ENCODE measurements around the gene ALPK1.

ALPK1 gene

DNA sequence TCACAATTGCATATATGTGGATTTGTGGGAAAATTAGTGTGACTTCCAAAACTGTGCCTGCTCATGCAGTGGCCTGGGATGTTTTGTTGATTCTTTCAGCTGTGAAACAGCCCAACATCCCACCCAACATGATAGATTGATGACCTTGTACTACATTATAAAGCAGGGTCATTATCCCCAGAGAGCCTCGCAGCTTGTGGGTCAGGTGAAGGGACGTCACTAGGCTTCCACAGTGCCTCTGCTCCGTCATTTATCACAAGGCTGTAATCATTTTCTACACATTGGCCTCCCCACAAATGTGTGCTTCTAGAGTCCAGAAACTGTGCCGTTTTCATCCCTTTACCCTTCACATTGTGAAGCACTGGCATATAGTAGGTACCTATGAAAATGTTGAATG lies 31.6 kb downstream of the ALPK1 start:
- DNase-seq (ENCODE audit: low read depth) = no peak

DNA sequence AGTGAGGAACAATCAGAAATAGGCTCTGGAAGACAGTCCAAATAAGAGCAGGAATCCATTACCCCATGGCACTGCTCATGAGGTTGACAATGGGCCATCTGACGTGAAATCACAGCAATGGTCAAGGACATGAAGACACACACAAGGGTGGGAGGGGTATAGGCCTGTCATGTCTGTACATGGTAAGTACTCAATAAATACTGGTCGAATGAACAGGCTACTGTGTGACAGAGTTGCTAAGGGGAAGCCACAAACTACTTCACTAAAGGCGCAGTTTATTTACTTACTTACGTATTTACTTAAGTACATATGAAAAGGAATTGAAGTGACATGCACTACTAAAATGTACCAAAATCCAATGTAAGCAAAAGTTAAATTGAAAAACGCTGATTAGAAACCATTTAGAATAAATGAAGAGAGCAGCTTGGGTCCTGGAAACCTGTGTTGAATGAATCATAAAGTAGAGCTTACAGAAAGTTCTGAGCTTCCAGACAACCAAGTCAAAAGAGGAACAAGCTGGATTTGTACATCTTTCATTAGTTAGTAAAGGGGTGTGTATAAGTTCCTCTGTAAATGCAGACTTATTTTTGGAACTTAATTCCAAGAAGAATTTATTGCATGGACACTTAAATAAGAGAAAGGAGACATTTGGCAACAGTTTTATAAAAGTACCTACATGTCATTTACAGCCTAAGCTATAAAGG lies 32.7 kb downstream of the ALPK1 start:
- DNase-seq (ENCODE audit: low read depth) = no peak

DNA sequence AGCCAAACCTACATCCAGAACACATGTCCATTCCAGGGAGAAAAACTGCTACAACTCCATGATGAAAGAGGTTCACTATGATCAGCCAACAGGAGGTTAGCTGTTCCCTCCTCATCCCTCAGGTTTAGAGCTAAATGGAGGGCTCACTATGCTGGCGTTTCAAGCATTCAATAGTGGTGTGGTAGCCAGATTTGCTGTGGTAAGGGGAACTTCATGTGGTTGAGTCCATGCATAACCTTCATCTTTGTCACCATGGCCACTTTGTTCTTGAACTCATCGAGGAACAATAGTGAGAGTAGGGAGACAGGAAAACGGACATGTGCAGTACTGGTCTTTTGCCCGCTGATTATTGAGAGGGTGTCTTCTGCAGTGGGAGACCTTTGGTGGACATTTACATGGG lies 33.8 kb downstream of the ALPK1 start:
- no peak for DNase-seq (ENCODE audit: low read depth)

DNA sequence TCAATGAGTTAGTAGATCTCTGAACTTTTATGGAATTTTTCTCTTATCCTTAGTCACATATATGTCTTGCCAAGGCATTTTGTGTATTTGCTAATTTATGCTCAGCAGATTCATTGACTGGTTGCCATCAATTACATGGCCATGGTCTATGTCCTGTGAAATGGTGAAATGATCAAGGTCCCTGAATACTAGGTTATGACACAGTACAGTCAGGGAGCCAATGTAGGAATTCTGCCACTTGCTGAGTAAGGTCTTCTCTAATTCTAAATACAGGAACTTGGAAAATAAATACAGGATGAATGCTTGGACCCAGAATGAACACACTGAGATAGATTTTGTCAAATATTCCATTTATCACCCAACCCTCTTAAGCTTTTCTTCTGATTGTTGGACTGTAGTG lies 35.2 kb downstream of the ALPK1 start:
- no peak for DNase-seq (ENCODE audit: low read depth)

DNA sequence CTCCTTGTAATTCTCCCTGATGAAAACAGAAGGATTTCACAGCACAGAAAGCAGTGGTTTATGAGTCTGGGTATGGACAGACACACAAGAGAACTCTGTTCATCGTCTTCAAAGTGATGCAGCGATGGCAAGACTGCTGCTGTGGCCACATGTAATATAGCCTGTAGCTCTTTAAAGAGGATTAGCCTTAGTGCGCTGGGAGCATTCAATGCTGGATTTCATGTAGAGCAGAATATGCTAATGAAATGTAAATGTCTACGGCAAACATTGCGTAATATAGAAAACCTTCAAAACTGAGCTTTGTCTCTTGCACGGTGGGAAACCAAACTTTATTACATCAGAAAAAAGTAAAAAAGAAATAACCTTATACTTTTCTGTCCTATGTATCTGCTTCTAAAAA lies 42.9 kb downstream of the ALPK1 start:
- no peak for DNase-seq (ENCODE audit: low read depth)

DNA sequence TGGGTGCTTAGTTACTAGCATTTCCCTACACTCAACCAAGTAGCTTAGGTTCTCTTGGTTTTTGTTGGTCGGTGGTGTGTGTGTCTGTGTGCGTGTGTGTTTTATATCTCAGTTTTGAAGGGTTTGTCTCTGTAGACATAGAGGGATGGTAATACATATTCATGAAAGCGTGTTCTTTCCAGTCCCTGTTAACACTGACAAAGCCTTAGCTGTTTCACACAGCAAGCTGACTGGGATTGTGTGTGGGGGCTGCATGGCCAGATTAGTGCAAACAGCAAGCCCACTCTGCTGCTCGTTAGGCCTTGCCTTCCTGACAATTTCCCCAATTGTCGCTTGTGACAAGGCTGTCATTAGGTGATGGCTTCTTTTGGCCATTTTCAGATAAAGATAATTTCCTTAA lies 43.9 kb downstream of the ALPK1 start:
- no peak for DNase-seq (ENCODE audit: low read depth)

DNA sequence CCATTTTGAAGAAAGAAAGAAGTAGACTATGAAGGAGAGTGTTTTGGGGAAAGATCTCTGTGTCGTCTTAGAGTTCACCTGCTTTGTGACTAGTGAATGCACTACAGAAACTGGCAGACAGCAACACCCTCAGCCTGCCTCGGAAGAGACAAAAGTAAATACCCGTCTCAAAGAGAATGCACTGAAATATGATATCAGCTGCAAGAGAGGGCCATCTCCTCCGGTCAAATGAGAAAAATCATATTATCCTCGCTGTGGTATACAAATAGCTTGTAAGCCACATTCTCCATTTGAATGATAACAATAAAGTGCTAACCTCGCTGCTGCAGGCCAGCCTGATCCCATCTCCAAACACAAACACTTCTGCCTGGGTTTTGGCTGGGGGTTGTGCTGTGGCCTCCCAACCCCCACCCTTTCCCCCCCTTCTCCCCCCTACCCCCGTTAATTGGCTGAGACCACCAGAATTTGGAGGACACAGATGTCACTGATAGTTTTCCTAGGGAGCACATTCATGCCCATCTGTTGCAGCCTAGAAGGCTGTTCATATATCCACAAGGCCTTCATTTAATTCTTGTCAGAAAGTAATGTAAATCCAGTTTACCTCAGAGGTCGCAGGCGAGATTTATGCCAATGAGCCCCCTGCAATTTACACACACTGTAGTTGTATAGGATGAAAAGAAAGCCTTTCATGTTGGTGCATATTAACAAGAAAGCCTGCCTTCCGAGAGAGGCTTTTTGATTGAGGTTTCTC lies 46.3 kb downstream of the ALPK1 start:
- DNase-seq (ENCODE audit: low read depth) = no peak

DNA sequence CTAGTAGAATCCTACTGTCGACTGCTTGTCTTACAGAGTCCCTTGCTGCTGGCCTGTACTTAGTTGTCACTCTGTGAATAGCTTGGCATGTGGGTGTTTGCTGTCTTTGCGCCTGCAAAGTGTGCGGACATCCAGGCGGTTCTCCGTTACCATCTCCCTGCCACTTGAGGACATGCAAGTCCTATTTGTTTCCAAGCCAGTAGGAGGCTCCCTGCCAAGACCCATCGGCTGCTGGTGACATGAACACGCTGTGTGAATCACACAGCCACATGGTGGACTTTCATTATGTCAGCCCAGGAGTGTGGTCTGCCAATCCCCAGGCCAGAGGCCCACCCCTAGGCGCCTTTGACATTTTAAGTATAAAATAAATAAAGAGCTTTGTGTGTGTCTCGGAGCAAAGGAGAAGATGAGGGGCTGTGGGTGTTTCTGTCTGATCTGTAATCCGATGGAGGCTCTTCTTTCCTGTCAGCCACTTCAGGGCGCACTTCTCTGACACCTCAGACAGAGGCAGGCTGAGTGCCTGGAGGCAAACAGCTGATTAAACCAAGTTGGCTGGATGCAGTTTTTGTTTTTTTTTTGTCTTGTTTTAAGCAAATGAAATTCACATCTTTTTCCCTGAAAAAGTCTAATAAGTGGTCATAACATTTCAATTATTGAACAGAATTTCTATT lies 51.5 kb downstream of the ALPK1 start:
- no peak for DNase-seq (ENCODE audit: low read depth)

DNA sequence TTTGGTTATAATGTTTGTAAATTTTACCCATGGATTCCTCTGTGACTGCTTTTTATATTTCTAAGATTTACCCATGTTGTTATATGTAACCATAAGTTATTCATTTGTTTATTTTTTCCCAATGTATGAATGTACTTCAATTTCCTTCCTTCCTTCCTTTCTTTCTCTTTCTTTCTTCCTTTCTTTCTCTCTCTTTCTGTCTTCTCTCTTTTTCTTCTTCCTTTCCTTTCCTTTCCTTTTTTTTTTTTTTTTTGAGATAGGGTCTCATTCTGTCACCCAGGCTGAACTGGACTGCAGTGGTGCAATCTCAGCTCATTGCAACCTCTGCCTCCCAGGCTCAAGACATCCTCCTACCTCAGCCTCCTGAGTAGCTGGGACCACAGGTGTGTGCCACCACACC lies 55.6 kb downstream of the ALPK1 start:
- no peak for DNase-seq (ENCODE audit: low read depth)

DNA sequence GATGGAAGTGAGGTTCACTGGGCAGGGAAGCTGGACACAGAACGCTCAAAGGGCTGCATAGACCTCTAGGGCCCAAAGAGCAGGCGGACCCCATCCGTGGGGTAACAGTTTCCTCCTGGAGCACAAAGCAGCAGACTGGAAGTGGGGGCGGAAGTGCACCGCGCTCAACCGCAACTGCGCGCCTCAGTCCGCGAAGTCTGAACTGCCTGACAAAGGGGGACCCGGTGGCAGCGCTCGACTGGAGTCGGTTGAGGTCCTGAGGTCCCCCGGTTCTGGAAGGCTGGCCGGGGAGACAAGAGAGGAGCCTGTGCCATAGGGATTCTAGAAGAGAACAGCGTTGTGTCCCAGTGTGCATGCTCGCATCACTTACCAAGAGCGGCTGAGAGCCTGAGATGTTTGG lies 58.5 kb downstream of the ALPK1 start:
- DNase-seq (ENCODE audit: low read depth) = no peak

DNA sequence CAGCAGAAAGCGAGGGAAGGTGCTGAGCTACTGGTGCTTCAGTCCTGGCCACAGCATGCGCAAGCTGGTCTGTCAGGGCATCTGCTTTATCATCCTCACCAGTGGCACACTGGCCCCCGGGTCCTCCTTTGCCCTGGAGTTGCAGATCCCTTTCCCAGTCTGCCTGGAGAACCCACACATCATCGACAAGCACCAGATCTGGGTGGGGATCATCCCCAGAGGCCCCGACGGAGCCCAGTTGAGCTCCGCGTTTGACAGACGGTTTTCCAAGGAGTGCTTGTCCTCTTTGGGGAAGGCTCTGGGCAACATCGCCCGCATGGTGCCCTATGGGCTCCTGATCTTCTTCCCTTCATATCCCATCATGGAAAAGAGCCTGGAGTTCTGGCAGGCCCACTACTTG lies 60.3 kb downstream of the ALPK1 start:
- DNase-seq (ENCODE audit: low read depth) = no peak

DNA sequence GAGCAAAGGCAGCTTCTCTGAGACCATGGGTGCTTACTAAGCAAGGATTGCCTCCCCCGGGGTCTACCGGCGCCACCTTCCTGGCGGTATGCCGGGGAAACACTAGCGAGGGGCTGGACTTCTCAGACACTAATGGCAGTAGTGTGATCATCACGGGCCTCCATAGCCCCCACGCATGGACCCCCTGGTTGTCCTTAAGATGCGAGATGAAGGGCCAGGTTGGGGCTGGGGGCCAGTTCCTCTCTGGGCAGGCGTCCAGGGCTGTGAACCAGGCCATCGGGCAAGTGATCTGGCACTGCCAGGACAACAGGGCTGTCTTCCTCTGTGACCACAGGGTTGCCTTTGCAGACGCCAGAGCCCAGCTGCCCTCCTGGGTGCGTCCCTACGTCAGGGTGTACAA lies 60.7 kb downstream of the ALPK1 start:
- DNase-seq (ENCODE audit: low read depth) = no peak

DNA sequence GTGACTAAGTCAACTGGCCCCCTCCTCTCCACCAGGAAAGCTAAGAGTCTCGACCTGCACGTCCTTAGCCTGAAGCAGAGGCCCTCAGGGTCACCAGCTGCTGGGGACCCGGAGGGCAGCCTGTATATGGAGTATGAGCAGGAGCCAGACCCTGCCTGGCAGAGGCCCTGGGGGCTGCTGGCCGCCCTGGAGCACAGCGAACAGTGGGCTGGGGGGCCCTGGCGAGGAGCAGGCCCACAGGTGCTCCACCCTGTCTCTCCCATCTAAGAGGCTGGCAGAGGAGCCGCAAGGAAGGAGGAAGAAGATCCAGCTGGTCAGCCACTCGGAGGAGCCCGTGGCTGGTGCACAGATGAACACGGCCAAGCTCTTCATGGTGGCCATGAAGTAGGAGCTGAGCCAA lies 61.2 kb downstream of the ALPK1 start:
- no peak for DNase-seq (ENCODE audit: low read depth)

DNA sequence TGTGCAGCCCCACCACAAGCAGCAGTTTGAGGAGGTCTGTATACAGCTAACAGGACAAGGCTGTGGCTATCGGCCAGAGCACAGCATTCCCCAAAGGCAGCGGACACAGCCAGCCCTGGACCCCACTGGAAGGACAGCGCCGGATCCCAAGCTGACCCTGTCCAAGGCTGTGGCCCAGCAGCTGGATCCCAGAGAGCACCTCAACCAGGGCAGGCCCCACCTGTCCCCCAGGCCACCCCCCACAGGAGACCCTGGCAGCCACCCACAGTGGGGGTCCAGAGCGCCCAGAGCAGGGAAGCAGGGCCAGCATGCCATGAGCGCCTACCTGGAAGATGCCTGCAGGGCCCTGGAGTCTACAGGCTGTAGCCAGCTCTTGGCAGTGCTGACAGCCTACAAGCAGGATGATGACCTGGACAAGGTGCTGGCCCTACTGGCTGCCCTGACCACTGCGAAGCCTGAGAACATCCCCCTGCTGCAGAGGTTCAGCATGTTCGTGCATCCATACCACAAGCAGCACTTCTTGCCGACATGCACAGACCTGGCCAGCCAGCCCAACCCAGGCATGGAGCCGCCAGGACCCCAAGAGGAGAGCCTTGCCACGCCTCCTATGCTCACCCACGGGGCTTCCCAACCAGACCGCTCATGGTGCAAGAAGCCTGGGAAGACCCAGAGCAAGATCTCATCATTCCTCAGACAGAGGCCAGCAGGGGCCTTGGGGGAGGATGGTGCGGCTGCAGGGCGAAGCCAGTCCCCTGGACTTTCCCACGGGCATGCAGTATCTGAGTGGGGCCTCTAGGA lies 62.0 kb downstream of the ALPK1 start:
- no peak for DNase-seq (ENCODE audit: low read depth)

DNA sequence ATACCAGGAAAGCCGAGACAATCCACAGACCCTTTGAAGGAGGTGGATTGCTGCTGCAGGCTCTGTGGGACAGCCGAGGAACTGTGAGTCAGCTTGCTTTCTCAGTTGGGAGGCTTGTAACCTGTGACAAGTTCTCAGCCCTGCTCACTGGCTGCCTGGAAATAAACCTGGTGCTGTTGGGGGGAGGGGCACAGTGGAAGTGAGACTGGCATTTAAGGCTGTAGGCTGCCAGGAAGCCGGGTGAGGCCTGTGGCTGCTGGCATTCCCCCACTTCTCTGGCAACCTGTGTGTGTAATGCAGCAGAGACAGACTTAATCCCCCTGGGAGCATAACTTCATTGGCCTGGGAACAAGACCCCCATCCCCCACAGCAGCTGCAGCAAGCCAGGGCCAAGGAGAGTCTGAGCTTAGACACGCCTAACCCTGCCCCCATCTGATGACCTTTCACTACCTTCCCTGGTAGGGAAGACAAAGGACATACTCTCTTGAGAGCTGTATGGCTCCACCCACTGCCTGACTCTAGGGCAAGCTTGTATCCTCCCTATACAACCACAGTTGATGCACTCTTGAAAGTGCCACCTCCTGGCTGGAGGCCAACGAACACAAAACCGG lies 64.1 kb downstream of the ALPK1 start:
- DNase-seq (ENCODE audit: low read depth) = no peak

DNA sequence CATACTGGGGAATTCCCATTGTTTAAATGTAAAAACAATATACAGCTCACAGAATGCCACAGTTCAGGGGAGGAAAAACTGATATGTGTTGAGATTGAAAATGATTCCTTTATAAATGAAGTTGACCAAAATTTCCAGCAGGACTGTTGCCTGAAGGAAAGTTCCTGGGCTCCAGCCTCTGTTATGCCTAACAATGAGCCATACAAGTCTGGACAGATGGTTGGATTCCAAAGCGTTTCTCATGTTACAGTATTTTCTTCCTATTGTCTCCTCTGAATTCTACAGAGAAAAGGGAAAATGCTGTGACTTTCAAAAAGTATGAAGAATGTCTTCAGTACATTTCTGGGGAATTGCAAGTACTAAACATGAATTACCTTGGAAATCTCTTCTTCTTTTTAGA lies 73.3 kb downstream of the ALPK1 start:
- no peak for DNase-seq (ENCODE audit: low read depth)

DNA sequence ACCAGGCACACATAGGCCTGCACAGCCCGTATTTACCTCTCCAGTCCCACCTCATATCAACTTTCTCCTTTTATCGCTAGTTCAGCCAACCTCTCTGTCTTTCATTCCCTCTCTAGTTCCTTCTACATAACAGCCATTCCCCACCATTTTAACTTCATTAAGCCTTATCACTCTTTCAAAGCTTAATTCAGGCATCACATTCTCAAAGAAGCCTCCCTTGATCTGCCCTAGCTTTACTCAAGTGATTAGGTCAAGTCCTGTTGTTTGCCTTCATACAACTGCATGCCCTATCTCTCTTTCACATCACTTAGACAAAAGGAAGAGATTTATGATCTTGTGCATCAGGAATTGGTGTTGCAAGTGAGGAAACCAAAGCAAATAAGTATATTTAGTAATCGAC lies 74.2 kb downstream of the ALPK1 start:
- DNase-seq (ENCODE audit: low read depth) = no peak

DNA sequence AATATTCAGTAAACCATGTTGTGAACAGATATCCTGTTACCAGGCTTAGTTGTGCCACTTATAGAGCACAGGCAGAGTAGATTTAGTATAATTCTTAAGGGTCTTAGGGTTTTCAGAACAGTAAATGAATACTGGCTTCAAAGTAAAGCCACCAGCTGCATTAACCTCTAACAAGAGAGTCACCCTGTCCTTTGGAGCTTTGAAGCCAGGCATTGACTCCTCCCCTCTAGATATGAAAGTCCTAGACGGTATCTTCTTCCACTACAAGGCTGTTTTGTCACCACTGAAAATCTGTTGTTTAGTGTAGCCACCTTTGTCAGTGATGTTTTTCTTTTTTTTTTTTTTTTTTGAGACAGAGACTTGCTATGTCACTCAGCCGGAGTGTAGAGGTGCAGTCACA lies 77.7 kb downstream of the ALPK1 start:
- no peak for DNase-seq (ENCODE audit: low read depth)

DNA sequence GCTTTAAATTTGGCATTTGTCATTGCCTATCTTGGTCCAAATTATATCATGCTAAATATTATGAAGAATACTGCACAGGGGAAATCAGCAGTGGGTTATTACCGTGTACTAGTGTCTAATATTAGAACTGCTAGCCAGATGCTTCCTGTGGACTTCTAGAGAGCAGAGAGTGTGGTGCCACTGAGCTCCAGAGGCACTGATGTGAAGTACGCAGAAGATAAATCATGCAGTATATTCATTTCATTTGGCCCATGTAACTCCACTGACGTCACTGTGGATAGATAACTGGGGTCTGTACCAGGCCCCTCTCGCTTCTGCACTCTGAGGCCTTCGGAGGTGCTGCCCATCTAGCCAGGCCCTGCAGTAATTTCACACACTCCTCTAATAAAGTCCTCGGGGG lies 80.0 kb downstream of the ALPK1 start:
- DNase-seq (ENCODE audit: low read depth) = no peak

DNA sequence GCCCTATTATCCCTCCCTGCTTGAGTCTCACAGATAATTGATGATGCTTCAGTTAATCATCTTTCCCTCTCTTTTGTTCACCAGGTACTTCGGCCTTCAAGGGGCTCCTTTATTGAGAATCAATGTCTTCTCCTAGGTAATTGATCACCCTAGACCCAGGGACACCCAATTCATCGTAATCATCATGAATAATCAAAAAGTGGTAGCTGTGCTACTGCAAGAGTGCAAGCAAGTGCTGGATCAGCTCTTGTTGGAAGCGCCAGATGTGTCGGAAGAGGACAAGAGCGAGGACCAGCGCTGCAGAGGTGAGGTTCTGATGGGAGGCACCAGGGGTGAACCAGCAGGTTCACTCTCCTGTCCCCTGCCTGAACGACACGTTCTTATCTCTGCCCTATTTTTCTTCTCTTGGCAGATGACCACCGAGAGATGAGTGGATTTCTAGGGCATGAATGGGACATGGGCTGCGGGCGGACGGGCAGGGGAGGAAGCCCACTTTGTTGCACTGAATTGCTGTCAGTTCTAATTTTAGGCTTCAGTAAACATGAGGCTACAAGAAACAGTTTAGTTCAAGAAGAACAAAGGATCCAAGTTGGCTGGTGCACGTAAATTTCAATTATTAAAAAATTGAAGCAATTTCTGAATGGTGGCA lies 80.5 kb downstream of the ALPK1 start:
- DNase-seq (ENCODE audit: low read depth) = no peak

DNA sequence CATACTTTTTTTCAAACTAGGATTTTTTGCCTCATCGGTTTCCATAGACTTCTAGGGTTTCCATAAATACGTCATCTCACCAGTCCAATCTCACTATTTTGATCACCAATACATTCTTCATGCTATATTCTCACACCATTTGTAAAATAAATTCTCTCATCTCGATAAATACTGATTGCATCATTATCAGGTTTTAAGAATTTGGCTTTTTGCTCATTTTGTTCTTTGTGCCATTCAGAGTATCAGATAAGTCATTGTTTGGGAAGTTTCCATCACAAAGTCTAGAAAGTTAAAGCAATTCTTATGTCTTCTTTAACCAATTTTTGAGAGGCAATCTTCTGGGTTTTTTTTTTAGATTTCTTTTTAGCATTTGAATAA lies 81.1 kb downstream of the ALPK1 start:
- DNase-seq (ENCODE audit: low read depth) = no peak

DNA sequence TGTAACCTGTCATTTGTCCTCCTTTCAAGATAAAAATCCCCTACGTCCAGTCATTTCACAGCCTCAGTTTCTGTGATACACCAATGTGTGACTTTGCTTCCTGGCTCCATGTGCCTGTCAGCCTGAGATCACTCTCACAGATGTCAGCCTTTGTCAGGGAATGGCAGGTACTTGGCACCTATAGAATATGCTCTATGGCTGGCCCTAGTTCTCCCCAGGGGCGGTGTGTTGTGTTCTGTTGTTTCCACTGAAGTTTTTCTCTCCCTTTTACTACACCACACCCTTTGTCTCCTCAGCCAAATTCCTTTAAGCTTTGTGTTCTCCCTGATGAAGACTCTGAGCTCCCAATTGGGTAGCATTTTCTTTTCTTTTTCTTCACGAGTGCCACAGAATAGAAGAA lies 81.7 kb downstream of the ALPK1 start:
- DNase-seq (ENCODE audit: low read depth) = no peak

All from stimulated activated CD8-positive, alpha-beta memory T cell treated with anti-CD3 and anti-CD28 coated beads, Interleukin-15, amount 100 ng/mL, for 24 hours (primary cell).